IMR-90 (cell line): ENCODE results near the gene BDH1. TPM values are rescaled to one million over a fixed set of nuclear protein-coding genes. Genes with fewer than 3 reads are reported as not detected.

Experiments used
- ATAC-seq: fragments of 200-7000 bp; cut with Tn5 transposase; 2 replicates; pipeline ENCODE4 v1.9.1; 2020; ENCODE audit warnings: low read depth, mild to moderate bottlenecking, moderate library complexity
- BruUV-seq: library from RNA; stranded (reverse); fragments of 400-500 nt; replicated peaks from 2 replicates; lab custom pipeline; 2021; lab: Mats Ljungman, UMichigan
- CTCF ChIA-PET: fragments of 300-600 bp; formaldehyde crosslinking; extraction: SDS; loops from one replicate; lab custom pipeline; 2021; ENCODE audit warnings: antibody characterized with exemption; lab: Yijun Ruan, JAX
- POLR2A ChIA-PET: fragments of 300-600 bp; sonication (Branson Sonifier 250); formaldehyde crosslinking; loops from one replicate; lab custom pipeline; 2022; ENCODE audit warnings: antibody characterized with exemption; ENCODE audit not compliant: unreplicated experiment; lab: Charles Lee
- DNase-seq: peaks from one replicate; pipeline ENCODE4 v3.0.0; 2013
- H2AFZ ChIP-seq: replicated peaks from 2 replicates; pipeline ENCODE3; 2013; ENCODE audit warnings: low read length, mild to moderate bottlenecking; ENCODE audit not compliant: poor library complexity
- H2AK5ac ChIP-seq: 2 replicates; pipeline ENCODE4 v1.6.1; 2013; ENCODE audit warnings: low read depth, low read length, inconsistent platforms
- H2AK9ac ChIP-seq: replicated peaks from 2 replicates; pipeline ENCODE3; 2013; ENCODE audit warnings: mild to moderate bottlenecking, low read depth, low read length, moderate library complexity; ENCODE audit not compliant: poor library complexity
- H2BK120ac ChIP-seq: 2 replicates; pipeline ENCODE4 v1.6.1; 2013; ENCODE audit warnings: low read depth, low read length, inconsistent platforms
- H2BK15ac ChIP-seq: 3 replicates; pipeline ENCODE4 v1.6.1; 2013; ENCODE audit warnings: low read depth, low read length, inconsistent platforms
- H2BK20ac ChIP-seq: 2 replicates; pipeline ENCODE4 v1.6.1; 2013; ENCODE audit warnings: low read depth, mild to moderate bottlenecking, inconsistent platforms, low read length, moderate library complexity
- H2BK5ac ChIP-seq: 2 replicates; pipeline ENCODE4 v1.6.1; 2013; ENCODE audit warnings: mild to moderate bottlenecking, low read depth, low read length, inconsistent platforms; ENCODE audit not compliant: poor library complexity, severe bottlenecking
- H3K14ac ChIP-seq: replicated peaks from 2 replicates; pipeline ENCODE4 v1.6.1; 2013; ENCODE audit warnings: low read depth, low read length, inconsistent platforms
- H3K18ac ChIP-seq: 2 replicates; pipeline ENCODE4 v1.6.1; 2013; ENCODE audit warnings: low read depth, low read length, control low read depth
- H3K23ac ChIP-seq: 2 replicates; pipeline ENCODE4 v1.6.1; 2013; ENCODE audit warnings: low read depth, low read length, inconsistent platforms
- H3K27ac ChIP-seq: 2 replicates; pipeline ENCODE4 v1.5.1; 2013; ENCODE audit warnings: mild to moderate bottlenecking, control low read depth, low read length; ENCODE audit not compliant: insufficient read depth
- H3K27me3 ChIP-seq: 2 replicates; pipeline ENCODE4 v1.6.1; 2013; ENCODE audit warnings: low read length; ENCODE audit not compliant: control insufficient read depth, insufficient read depth
- H3K36me3 ChIP-seq: 2 replicates; pipeline ENCODE4 v1.6.1; 2013; ENCODE audit warnings: low read length, mixed read lengths; ENCODE audit not compliant: control insufficient read depth, insufficient read depth
- H3K4ac ChIP-seq: 2 replicates; pipeline ENCODE4 v1.6.1; 2013; ENCODE audit warnings: low read depth, low read length, inconsistent platforms
- H3K4me1 ChIP-seq: 2 replicates; pipeline ENCODE4 v1.6.1; 2013; ENCODE audit warnings: low read length, mixed read lengths; ENCODE audit not compliant: control insufficient read depth, insufficient read depth
- H3K4me2 ChIP-seq: 2 replicates; pipeline ENCODE4 v1.6.1; 2013; ENCODE audit warnings: low read depth, mild to moderate bottlenecking, control low read depth, low read length, moderate library complexity
- H3K4me3 ChIP-seq: 2 replicates; pipeline ENCODE4 v1.5.1; 2013; ENCODE audit warnings: low read depth, mild to moderate bottlenecking, control low read depth, low read length, moderate library complexity; ENCODE audit not compliant: insufficient read depth
- H3K56ac ChIP-seq: 2 replicates; pipeline ENCODE4 v1.6.1; 2013; ENCODE audit warnings: low read length, inconsistent platforms; ENCODE audit not compliant: insufficient read depth; ENCODE audit errors: extremely low read depth
- H3K79me1 ChIP-seq, 2 experiments: 2 replicates each; pipeline ENCODE4 v1.6.1; 2013; ENCODE audit warnings: low read length in 2 of 2, inconsistent platforms in 1 of 2, low read depth in 1 of 2
- H3K9ac ChIP-seq: 2 replicates; pipeline ENCODE4 v1.6.1; 2013; ENCODE audit warnings: low read depth, low read length, control low read depth
- H3K9me1 ChIP-seq: 2 replicates; pipeline ENCODE4 v1.6.1; 2013; ENCODE audit warnings: low read length, inconsistent platforms; ENCODE audit not compliant: insufficient read depth
- H3K9me3 ChIP-seq: 2 replicates; pipeline ENCODE4 v1.6.1; 2013; ENCODE audit warnings: low read length; ENCODE audit not compliant: control insufficient read depth, insufficient read depth
- H4K20me1 ChIP-seq: 2 replicates; pipeline ENCODE4 v1.6.1; 2013; ENCODE audit warnings: low read length, inconsistent platforms; ENCODE audit not compliant: insufficient read depth
- H4K5ac ChIP-seq: 2 replicates; pipeline ENCODE4 v1.6.1; 2013; ENCODE audit warnings: mild to moderate bottlenecking, low read depth, low read length, control low read depth
- H4K8ac ChIP-seq, 2 experiments: 2 replicates each; pipeline ENCODE4 v1.6.1; 2013; ENCODE audit warnings: low read depth in 2 of 2, low read length in 2 of 2, control low read depth in 1 of 2, inconsistent platforms in 1 of 2
- H4K91ac ChIP-seq: 2 replicates; pipeline ENCODE4 v1.6.1; 2013; ENCODE audit warnings: low read depth, low read length, inconsistent platforms; ENCODE audit not compliant: insufficient read depth
- CHD1 ChIP-seq: IDR thresholded peaks from 2 replicates; pipeline ENCODE4 v1.6.1; 2012; ENCODE audit warnings: low read depth, low read length, improper control_type of control experiment
- FOS ChIP-seq: fragments of 150-350 bp; IDR thresholded peaks from 2 replicates; pipeline ENCODE4 v1.6.1; 2016; ENCODE audit warnings: low read depth, low read length
- MAZ ChIP-seq: IDR thresholded peaks from 2 replicates; pipeline ENCODE4 v1.6.1; 2012; ENCODE audit warnings: low read depth, mild to moderate bottlenecking, low read length, improper control_type of control experiment, moderate library complexity, borderline replicate concordance
- POLR2A ChIP-seq: IDR thresholded peaks from 2 replicates; pipeline ENCODE4 v1.6.1; 2012; ENCODE audit warnings: mild to moderate bottlenecking, low read depth, low read length
- WGBS, 2 experiments: methylation state at CpG; one replicate each; pipeline versions ENCODE4 v1.1.5 to v1.1.7; 2013; ENCODE audit warnings: missing lambda C conversion rate in 2 of 2; ENCODE audit not compliant: insufficient read length in 1 of 2; ENCODE audit errors: extremely low coverage in 2 of 2; 5-methylcytosine and 5-hydroxymethylcytosine counted together
- dilution Hi-C: fragments of 300-500 bp; cut with HindIII; formaldehyde crosslinking; loops from one replicate; pipeline ENCODE4 v1.14.3; 2018; ENCODE audit warnings: low sequenced_read_pairs; ENCODE audit not compliant: unreplicated experiment
- in situ Hi-C: fragments of 300-500 bp; cut with MboI; formaldehyde crosslinking; loops from 3 replicates; pipeline ENCODE4 v1.14.3; 2019; ENCODE audit warnings: low sequenced_read_pairs, inconsistent platforms, mixed read lengths
- intact Hi-C: fragments of 100-400 bp; cut with micrococcal nuclease; formaldehyde crosslinking; loops from 2 replicates; pipeline ENCODE4 v1.10.0; 2022
- polyA plus RNA-seq, 3 experiments: library from polyadenylated mRNA; depleted of rRNA; stranded (reverse); fragments of >200 nt; gene quantifications; 2 replicates each; pipeline ENCODE4 v1.2.3, GENCODE V29; 2012; ENCODE audit warnings: low replicate concordance in 1 of 3
- total RNA-seq: library from RNA; depleted of rRNA; stranded (reverse); fragments of >200 nt; gene quantifications from 2 replicates; pipeline ENCODE4 v1.2.3, GENCODE V29; 2012

Gene BDH1
- total and polyA plus RNA-seq, 2 of the 4 experiments (the other 2 are of a cell fraction): 2.7 to 4.4 TPM

- ChIA-PET POLR2A (no interaction called here), CTCF (no interaction called here)
- H3K23ac ChIP-seq: no peak overlapping the region
- no peak overlapping the region for H3K4me3 ChIP-seq
- no peak for TF ChIP-seq MAZ
- TF ChIP-seq FOS: peak; percentile 46; the same call in 1 of the 2 replicates
- no peak for TF ChIP-seq POLR2A
- no peak for TF ChIP-seq CHD1
- H4K91ac ChIP-seq: no peak overlapping the region
- no peak overlapping the region for H4K5ac ChIP-seq
- DNase-seq: peak; percentile 76
- H3K4me2 ChIP-seq: no peak overlapping the region
- no peak overlapping the region for H2BK5ac ChIP-seq
- 0 out of 2 replicates have a peak, but pooled peaks cover 3% of the 10 kb centered on the region for H3K9me3 ChIP-seq
- H4K8ac ChIP-seq: no peak overlapping the region
- no CpG with 5 or more reads among the region's 4 CpGs for WGBS, 2 experiments
- H3K9me1 ChIP-seq: 0 out of 2 replicates have a peak, but pooled peaks cover under 1% of the 10 kb centered on the region
- peaks cover 19% of the 10 kb centered on the region for H3K27me3 ChIP-seq
- in situ Hi-C loops: no loop called here
- H4K20me1 ChIP-seq: no peaks in the 10 kb centered on the region
- H3K4ac ChIP-seq: no peak overlapping the region
- H3K9ac ChIP-seq: no peak overlapping the region
- no peak overlapping the region for H2BK15ac ChIP-seq
- no TSS peak for BruUV-seq
- no peak overlapping the region for H3K14ac ChIP-seq
- no peak overlapping the region for H2BK20ac ChIP-seq
- H3K27ac ChIP-seq: no peak overlapping the region
- peaks cover 2% of the 10 kb centered on the region; the same call in 1 of the 2 replicates for H3K4me1 ChIP-seq
- no peaks in the 10 kb centered on the region for H3K79me1 ChIP-seq
- no peak overlapping the region for H3K18ac ChIP-seq
- no peak overlapping the region for H3K56ac ChIP-seq
- H2AK9ac ChIP-seq: no peak overlapping the region
- ATAC-seq: peak; percentile 80
- dilution Hi-C loops: no loop called here
- H2AFZ ChIP-seq: no peak overlapping the region
- intact Hi-C loops: no loop called here
- H3K36me3 ChIP-seq: no peaks in the 10 kb centered on the region
- no peak overlapping the region for H2BK120ac ChIP-seq
- no peak overlapping the region for H2AK5ac ChIP-seq
Measured at GRCh38 chr3:197482001-197482400, 73.8 kb downstream of the BDH1 start.
